GM19351 (cell line): ENCODE results near the gene SPACDR.

ENCODE experiments used
- ATAC-seq: cut with Tn5 transposase; IDR thresholded peaks from one replicate; pipeline ENCODE4 v1.9.1; 2021; ENCODE audit warnings: mild to moderate bottlenecking, moderate library complexity; ENCODE audit not compliant: unreplicated experiment

Gene SPACDR

DNA sequence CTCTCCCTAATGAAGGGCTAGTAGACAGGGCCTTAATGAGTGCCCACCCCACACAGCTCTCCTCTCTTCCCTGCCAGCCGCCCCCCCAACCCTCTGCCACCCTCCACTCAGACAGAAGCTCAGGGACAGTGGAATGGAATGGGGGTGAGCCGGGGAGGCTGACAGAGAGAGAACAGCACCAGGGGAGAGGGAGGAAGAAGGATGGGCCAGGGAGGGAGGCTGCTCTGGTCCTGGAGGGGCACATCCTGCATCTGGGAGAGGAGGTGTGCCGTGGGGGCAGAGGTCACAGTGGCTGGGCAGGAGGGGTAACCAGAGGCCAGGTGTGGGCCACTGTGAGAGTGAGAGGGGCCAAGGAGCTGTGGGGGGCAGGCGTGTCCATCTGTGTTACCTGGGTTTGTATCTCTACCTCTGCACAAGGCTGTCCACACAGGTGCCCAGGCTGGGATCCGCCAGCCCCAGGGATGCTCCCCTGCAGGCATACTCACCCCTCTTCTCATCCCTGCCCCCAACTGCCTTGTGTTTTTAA lies 22.1 kb upstream of the SPACDR start:
- no peak for ATAC-seq

DNA sequence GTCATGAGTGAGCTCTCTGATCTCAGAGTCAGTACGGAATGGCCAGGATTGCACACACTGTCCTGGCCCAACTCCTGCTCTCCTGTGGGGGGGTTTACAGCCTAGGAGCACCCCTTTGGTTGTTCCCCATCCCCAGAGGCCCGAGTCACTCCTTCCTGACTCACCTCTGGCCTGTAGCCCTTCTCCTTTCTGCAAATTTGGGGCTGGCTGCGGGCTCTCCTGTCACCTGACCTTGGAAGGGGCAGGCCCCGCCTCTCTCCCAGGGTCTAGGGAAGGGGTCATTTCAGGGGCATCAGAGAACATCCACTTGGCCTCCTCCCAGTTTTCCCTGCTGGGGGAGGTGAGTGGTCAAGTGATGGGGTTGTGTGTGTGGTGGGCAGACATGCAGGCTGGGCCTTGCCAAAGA lies 21.4 kb upstream of the SPACDR start:
- no peak for ATAC-seq

DNA sequence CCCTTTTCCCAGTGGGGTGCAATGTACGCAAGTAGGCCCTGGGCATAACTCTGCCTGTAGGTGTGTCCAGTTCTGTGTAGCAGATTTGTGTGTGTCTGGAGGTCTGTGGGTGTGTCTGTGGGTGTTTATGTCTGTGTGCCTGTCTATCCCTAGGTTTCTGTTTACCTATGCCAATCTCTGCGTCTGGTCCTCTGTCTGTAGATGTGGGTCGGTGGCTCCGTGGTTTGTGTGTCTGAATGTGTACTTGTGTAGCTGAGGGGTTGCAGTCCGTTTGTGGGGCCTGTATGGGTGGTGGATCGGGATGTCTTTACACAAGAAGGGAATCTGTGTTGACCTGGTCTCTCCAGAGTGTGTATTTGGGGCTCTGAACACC lies 20.6 kb upstream of the SPACDR start:
- no peak for ATAC-seq

DNA sequence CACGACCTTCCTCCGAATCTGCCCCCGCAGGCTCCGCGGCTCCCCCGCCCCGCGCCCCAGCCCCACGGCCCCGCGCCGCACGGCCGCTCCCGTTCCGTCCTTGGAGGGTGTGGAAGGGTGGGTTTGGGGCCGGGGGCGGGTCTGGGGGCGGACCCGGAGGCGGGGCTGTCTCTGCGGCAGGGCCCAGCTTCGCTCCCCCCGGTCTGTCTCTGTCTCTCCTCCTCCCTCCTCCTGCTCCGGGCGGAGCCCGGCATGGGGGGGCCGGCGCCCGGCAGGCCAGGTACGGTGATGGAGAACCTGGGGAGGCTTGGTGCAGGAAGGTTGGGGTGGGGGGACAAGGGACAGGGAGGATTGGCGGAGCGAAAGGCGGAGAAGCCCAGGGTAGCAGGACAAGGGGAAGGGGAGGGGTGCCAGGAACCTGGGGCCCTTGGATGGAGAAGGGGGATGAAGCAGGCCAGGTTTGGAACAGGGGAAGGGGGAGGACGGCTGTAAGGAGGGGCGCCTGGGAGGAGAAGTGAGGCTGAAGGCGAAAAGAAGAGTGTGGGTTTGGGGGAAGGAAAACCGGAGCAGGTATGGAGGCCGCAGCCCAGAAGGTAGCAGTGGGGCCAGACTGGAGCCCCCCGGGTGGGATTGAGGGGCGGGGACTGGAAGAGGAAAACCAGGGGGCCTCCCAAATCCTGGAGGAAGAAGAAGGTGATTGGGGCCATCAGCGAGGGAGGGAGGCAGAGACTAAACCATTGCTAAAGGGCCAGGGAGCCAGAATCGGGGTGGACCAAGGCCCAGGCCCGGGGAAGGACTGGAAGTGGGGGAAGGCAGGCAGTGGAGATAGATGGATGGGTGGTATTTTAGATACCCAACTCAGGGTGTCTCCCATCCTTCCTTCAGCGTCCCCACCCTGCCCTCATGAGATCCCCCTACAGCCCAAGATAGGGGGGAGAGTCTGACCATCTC lies 19.9 kb upstream of the SPACDR start, which contains the start of gene NYAP1:
NYAP1 (plus strand) TSS at position 206 of the 951 bp plus-strand sequence. CDS start 1,385 bp downstream, outside the sequence.
- ATAC-seq, result no peak

DNA sequence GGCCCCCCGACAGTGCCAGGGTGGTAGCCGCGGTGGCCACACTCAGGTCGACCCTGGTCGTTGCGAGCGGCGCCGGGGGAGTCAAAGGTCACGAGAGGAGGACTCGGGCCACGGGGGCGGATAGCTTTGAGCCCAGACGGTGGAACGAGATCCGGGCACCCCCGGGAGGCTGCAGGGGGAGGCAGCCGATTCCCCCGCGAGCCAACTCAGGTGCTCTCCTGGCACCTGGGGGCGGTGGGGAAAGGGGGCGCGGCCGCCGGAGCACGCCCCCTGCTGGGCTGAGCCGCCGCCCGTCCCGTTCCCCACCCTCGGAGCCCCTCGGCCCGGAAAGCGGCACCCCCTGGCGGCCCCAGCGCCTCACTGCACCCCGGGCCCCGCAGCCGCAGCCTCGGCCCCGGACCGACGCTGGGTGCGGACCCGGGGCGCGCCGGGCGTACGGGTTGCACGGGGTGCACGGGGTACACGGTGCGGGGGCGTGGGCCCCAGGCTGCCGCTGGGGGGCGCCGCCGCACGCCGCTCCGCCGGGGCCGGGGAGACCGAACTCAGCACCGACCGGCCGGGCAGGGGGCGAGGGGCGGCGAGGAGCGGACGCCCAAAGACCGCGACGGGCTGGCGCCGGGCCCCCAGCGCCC lies 19.1 kb upstream of the SPACDR start:
- peak; percentile 50 for ATAC-seq

DNA sequence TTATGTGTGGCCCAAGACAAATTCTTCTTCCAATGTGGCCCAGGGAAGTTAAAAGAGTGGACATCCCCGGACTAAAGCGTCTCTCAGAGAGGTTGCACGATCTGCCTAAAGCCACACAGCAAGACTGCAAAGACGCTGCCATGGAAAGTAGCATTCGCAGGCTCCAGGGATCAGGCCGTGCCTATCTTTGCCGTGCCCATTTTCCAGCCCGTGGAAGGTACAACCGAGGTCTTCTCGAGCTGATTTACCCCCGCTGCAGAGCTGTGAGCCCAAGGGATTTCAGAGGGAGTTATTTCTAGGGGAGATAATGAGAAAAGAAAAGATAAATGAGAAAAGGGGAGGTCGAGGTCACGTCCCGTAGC lies 18.6 kb upstream of the SPACDR start:
- ATAC-seq, result no peak

DNA sequence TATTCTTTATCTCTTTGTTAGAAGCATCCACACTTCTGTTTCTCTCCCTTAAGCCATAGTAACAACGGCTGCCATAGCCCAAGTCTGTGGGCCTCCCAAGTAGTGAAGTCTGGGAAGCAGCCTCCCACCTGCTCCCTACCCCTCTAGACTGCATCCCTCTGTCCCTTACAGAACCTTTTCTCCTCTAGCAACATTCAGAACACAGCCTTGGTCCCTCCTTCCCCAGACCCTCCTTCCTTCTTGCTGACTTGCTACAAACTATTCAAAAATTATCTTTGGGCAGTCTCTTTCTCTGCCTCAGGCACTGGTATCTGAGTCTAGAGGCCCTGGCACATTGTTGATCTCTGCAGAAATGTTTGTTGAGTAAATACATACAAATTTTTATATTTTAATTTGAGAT lies 17.4 kb upstream of the SPACDR start:
- ATAC-seq, result no peak

DNA sequence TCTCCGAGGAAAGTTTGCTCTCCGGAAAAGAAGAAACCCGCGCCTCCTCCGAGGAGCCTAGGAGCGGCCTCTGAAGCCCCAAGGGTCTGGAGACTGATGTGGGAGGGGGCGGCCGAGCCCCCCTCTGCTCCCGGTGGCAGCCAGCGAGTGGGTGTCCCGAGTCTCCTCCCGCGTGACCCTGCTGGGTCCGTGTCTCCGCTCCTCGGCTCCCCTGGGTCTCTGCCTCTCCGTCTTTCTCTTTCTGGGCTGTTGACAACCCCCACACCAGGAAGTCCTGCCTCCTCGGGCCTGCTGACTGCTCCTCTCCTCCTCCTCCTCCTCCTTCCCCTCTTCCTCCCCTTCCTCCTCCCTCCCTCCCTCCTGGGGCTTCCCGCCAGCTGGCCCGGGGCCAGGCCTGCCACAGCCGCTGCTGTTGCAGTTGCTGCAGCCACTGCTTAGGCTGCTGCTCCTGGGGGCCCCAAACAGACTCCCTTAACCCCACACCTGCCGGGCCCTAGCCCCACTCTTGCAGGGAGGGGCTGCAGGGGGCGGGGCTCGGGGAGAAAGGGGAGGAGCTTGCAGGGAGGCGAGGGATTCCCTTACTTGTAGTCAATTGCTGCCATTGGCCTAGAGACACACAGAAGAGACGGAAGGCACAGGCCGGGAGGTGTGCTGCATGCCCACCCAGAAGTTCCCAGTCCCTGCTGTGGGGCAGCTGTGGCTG lies 15.0 kb upstream of the SPACDR start, which contains the start of gene TSC22D4:
TSC22D4 (minus strand) TSS at position 257 of the 703 bp plus-strand sequence. CDS start 1,176 bp downstream, outside the sequence.
- peak; percentile 58 for ATAC-seq

DNA sequence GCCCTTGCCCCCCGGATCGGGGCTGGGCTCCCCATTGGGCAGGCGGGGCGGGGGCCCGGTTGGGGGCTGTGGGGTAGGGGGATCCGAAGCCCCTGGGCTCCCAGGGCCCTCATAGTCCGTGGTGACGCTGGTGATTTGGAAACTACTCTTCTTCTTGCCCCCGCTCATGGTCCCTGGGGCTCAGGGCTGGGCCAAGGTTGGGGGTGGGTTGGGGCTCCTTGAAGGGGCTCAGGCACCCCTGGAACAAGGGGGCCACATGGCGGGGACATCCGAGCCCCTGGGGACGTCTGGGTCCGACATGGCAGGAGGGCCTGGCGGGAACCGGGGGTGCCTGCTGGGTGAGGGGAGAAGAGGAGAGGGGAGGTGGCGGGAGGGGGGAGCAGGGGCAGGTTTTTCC lies 13.8 kb upstream of the SPACDR start:
- ATAC-seq, result no peak

DNA sequence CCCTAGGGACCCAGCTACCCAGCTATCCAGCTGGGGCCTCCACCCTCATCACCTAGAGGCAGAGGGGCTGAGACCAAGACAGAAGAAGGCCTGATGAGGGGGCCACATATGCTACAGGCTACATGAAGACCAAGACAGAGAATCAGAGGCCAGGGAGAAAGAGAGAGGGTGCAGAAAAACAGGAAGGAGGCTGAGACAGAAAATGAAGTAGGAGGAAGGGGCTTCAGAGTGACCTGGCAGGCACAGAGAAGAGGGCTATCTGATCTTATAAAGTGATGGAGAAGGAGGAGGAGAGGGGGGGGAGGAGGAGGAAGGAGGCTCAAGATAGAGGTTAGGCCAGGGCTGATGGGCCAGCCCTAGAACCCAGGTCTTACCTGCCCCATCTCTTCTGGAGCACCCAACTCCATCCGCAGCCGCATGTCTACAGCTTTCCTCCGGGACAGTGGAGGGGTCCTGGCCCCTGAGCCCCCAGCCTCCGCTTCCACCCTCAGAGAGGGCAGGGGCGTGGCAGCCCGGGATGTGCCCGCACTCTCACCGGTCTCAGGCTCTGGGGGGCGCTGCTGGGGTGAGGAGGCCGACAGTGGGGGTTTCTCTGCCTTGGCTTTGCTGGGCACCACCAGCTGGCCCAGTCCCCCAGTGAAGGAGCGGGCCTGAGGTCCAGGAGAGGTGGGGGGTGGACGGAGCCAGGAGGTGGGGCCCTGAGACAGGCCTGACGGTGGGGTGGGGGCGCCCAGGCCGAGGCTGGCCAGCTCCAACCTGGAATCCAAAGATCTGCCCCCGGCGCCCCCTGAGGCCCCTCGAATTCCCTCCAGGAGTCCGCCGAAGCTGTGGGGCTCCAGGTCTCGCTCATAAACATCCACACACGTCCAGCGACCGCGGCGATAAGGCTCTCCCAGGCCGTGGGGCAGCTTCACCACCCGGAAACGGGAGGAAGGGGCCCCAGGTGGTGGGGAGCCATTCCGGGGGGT lies 13.1 kb upstream of the SPACDR start:
- ATAC-seq, result no peak

DNA sequence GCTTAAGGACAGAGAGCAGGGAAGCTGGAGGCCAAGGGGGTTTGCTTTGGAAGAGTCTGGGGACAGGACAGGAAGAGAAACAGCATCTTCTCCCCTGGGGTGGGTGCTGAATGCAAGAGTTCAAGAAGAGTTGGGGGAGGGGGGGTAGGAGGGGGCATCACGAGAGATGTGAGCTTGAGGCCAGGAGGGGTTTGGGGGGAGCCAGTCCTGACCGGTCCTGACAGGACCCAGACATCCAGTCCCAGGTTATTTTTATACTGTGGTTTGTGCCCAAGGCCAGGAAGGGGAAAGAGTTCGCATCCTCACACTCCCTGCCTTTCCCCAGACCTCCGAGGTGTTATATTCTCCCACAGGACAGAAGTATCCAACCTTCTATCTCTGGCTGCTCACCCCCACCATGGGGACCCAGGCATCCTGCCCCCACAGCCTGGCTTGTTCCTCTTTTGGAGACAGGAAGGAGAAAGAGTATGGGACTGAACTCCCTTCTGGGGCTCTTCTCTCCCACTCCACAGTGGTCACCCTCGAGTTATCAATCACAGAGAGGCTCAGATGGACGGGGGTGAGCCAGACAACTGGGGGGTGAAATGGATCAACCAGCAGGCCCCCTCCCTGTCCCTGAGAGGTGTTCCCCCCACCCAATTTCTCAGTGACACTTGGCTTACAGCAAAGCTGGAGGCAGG lies 12.2 kb upstream of the SPACDR start:
- no peak for ATAC-seq

DNA sequence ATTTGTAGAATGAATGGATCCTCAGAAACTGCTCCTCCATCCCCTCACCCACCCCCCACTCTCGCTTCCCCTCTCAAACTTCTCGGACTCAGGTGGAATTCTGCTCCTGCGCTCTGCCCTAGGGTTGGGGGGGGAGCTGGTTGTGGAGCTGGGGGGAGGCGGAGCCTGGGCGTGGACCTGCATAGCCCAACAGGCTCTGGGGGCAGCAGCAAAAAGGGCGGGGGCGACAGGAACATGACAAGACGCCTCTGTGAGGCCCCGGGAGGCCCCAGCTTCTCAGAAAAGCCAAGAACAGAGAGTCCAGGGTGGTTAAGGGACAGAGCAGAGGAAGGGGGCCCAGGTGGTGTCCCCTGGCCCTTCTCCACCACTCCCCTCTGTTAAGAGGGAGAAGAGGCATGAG lies 11.5 kb upstream of the SPACDR start:
- no peak for ATAC-seq

DNA sequence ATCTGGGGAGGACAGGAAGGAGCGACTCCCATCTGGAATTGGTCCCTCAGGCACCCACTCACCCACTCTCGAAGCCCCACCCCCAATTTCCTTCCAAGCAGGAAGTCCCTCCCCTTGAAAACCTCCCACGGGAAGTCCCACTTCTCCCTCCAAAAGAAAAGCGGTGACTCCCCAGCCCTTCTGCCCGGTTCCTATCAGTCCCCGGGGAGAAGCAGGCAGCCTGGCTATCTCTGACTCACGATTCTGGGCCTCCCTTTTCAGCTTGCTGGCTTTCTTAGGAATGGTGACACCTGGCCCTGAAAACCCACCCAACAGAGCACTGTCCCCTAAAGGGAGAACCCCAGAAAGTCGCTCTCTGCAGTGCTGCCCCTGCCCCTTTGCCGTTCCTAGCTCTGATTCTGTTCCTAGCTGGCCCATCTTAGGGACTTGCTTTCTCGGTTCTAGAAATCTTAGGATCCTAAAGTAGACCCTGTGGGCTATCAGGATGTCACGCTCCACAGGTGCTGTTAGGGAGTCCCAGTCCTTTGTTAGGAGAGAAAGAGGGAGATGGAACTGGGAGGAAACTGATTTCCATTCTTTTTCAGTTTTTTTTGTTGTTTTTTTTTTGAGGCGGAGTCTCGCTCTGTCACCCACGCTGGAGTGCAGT lies 8.9 kb upstream of the SPACDR start:
- ATAC-seq, result no peak

DNA sequence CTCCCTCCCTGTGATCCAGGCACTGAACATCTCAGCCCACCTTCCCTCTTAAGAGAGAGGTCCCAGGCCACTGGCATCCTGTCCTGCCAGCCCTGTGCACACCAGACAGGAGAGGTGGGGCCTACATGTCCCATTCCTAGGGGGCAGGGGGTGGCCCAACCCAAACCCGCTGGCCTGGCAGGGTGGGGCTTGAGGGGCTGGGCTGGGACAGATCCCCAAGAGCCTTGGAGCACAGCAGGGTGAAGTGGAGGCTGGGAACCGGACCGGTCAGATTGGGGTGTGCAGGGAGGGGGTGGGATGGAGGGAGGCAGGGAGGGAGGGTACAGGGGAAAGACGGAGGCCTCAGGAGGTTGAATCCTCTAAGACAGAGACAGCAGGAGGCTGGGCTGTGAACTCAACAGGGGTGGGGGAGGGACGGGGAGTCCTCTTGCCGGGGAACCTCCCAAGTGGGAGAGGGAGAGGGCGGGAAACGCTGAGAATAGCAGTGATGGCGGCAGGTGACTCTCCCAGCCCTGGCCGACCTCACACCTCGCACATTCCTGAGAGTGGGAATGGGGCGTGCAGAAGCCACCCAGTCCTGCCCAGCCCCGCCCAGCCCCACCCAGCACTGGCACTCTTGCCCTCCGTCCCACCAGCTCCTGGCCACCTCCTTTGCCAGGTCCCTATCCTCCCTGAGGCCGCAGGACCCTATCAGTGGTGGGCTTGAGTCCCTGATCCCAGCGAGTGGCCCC lies 8.2 kb upstream of the SPACDR start:
- ATAC-seq, result no peak

DNA sequence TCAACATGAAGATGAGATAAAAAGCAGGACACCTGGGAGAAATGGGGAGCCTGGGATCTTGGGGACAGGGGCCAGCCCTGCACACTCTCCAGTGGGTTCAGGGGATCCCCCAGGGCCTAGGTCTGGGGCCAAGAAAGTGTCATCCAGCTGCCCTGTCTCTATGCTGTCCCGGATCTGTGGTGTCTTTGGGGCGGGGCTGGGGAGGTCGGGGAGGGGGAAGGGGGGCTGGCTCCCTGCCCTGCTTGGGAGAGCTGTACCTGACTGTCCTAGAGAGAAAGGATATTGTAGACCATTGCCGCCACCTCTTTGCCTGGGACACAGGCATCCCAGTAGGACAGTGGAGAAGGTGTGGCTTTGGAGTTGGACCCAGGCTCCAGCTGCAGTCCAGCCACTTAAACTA lies 7.0 kb upstream of the SPACDR start:
- no peak for ATAC-seq

DNA sequence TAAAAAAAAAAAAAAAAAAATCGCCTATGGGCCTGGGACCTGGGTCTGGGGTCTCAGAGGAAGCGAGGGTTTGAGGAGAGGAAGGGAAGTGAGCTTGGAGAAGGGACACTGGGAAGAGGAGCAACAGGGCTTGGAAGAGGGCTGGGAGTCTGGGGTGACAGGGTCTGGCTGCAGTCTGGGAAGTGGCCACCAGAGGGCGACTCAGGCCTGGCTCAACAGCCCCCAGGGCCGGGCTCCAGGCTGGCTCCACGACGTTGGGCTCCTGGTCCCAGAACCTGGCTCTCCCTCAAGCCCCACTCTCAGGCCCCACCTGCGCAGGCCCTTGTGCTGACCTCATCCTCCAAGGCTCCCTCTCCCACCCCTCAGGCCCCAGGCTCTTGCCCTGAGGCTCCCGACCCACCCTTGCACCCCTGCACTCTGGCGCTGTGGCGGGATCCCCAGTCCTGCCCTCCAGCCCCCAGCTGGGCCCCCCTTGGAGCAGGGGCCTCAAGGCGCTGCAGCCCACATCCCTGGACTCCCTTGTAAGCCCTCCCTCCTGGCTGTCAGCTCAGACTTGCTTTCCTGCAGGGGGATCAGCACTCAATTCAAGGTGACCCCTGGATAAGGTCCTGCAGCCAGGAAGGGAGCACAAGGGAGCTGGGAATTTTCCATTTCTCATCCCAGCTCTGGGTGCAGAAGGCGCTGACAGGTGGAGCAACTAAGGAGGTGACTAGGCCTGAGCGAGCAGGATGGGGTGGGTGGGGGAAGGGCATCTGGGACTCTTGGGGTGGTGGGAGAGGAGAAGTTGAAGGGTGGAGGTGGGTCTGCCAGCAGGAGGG lies 5.4 kb upstream of the SPACDR start:
- no peak for ATAC-seq

DNA sequence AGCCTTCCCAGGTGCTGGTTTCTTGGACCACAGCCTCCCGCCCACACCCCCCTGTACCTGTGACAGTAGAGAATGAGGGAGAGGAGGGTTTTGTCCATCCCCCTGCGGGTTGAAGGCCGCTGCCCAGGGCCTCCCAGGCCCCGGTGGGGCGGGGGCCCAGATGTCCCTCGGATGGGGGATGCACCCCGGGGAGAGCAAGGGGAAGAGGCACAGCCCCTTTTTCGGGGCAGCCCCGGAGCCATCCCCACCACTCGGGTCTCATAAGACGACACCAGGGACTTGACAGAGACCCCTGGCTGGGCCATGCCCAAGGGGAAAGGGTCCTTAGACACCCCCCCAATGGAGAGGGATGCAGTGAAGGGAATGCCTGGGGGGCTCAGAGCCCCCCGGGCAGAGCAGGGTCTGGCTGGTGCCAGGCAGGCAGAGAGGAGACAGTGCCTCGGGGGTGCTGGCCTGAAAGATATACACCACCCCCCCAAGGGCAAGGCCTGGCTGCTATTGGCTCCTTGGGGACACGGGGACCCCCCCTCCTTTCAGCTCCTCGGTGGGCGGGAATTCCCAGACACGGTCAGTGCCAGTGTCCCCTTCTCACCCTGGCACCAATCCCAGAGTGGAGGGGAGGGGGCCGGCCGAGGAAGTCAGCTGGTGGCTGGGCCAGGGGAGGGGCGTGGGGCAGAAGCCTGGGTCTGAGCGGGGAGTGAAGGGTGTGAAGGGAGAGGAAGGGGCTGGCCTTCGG lies 3.7 kb upstream of the SPACDR start:
- ATAC-seq, result no peak
